HepG2 (cell line): ENCODE data around the gene ARCN1. TPM values are rescaled to one million over a fixed set of nuclear protein-coding genes. Genes with fewer than 3 reads are reported as not detected.

ENCODE experiments used
- ATAC-seq: fragments of 200-7000 bp; cut with Tn5 transposase; 3 replicates; pipeline ENCODE4 v1.9.1; 2020; ENCODE audit warnings: mild to moderate bottlenecking, moderate library complexity
- BruUV-seq: library from RNA; stranded (reverse); fragments of 400-500 nt; replicated peaks from 2 replicates; lab custom pipeline; 2021; lab: Mats Ljungman, UMichigan
- CTCF ChIA-PET: fragments of 300-600 bp; formaldehyde crosslinking; extraction: SDS; loops from one replicate; lab custom pipeline; 2021; ENCODE audit warnings: low total read pairs, inconsistent platforms, low intra/inter-chr PET ratio; lab: Yijun Ruan, JAX
- POLR2A ChIA-PET: fragments of 350-600 bp; sonication (Branson Sonifier 250); formaldehyde crosslinking; loops from one replicate; lab custom pipeline; 2020; ENCODE audit warnings: antibody characterized with exemption, inconsistent platforms; lab: Yijun Ruan, JAX
- DNase-seq: peaks from one replicate; pipeline ENCODE4 v3.0.0-alpha.2; 2015; ENCODE audit warnings: low spot score
- FAIRE-seq: peaks from 3 replicates; lab custom pipeline; 2011; peaks lifted over from hg19 to GRCh38; lab: Jason Lieb, UNC
- H2AFZ ChIP-seq: one replicate; pipeline ENCODE4 v1.6.1; 2011; ENCODE audit warnings: low read length, inconsistent platforms
- H3K27ac ChIP-seq: fragments of 300-600 bp; 3 replicates; pipeline ENCODE4 v1.8.0; 2011; ENCODE audit warnings: mixed run types, mild to moderate bottlenecking, mixed read lengths, low read length, inconsistent platforms; ENCODE audit not compliant: insufficient read depth; ENCODE audit errors: extremely low read length
- H3K27me3 ChIP-seq, 2 experiments: fragments of 200-600 bp in 1 of 2; 2 replicates in 1 of 2; 3 replicates in 1 of 2; pipeline versions ENCODE4 v1.6.0 to v1.8.0; 2011; ENCODE audit warnings: low read length in 2 of 2, mild to moderate bottlenecking in 2 of 2, moderate library complexity in 2 of 2, inconsistent platforms in 1 of 2; ENCODE audit not compliant: insufficient read depth in 2 of 2, control insufficient read depth in 1 of 2
- H3K36me3 ChIP-seq, 2 experiments: fragments of 200-600 bp in 1 of 2; replicated peaks in 1 of 2; 2 replicates in 1 of 2; 3 replicates in 1 of 2; pipeline versions ENCODE4 v1.5.1 to v1.8.0; 2011; ENCODE audit warnings: low read length in 2 of 2, inconsistent platforms in 1 of 2; ENCODE audit not compliant: insufficient read depth in 2 of 2, control insufficient read depth in 1 of 2
- H3K4me1 ChIP-seq: 2 replicates; pipeline ENCODE4 v1.5.1; 2012; ENCODE audit warnings: low read length, inconsistent platforms; ENCODE audit not compliant: insufficient read depth
- H3K4me2 ChIP-seq: 2 replicates; pipeline ENCODE4 v1.6.0; 2011; ENCODE audit warnings: low read depth, low read length, inconsistent platforms
- H3K4me3 ChIP-seq, 3 experiments: fragments of 200-600 bp in 1 of 3; sonication (generic), shearing (Covaris generic) in 1 of 3; replicated peaks in 1 of 3; 2 replicates each; pipeline ENCODE4 v1.5.1; 2011 to 2016; ENCODE audit warnings: low read length in 3 of 3, inconsistent platforms in 2 of 3, low read depth in 2 of 3, mild to moderate bottlenecking in 2 of 3, control low read depth in 1 of 3, mixed read lengths in 1 of 3; ENCODE audit not compliant: insufficient read depth in 1 of 3
- H3K79me2 ChIP-seq: one replicate; pipeline ENCODE4 v1.6.1; 2011; ENCODE audit warnings: low read length, inconsistent platforms; ENCODE audit not compliant: insufficient read depth
- H3K9ac ChIP-seq: 2 replicates; pipeline ENCODE4 v1.6.0; 2011; ENCODE audit warnings: mild to moderate bottlenecking, low read depth, low read length, inconsistent platforms; ENCODE audit not compliant: insufficient read depth
- H3K9me3 ChIP-seq: 2 replicates; pipeline ENCODE4 v1.5.1; 2012; ENCODE audit warnings: mild to moderate bottlenecking, low read length
- H4K20me1 ChIP-seq: 2 replicates; pipeline ENCODE4 v1.6.0; 2011; ENCODE audit warnings: inconsistent platforms, mild to moderate bottlenecking, low read length, moderate library complexity; ENCODE audit not compliant: insufficient read depth
- ATAD3A ChIP-seq: sonication (generic); formaldehyde crosslinking; IDR thresholded peaks from 2 replicates; pipeline ENCODE4 v1.4.0; 2020; ENCODE audit warnings: missing genetic modification reagents
- DPF2 ChIP-seq: sonication (generic); formaldehyde crosslinking; IDR thresholded peaks from 2 replicates; pipeline ENCODE4 v1.4.0; 2020; ENCODE audit warnings: mild to moderate bottlenecking, low read depth, missing genetic modification reagents, borderline replicate concordance
- KLF9 ChIP-seq: IDR thresholded peaks from 2 replicates; pipeline ENCODE4 v1.6.1; 2016; ENCODE audit warnings: low read depth
- PITX1 ChIP-seq: sonication (generic); formaldehyde crosslinking; IDR thresholded peaks from 2 replicates; pipeline ENCODE4 v1.5.1; 2020; ENCODE audit warnings: mild to moderate bottlenecking, missing genetic modification reagents
- RBM39 ChIP-seq: fragments of 200-400 bp; formaldehyde crosslinking; IDR thresholded peaks from one replicate; pipeline ENCODE4 v1.6.1; 2018; ENCODE audit warnings: antibody characterized with exemption, mild to moderate bottlenecking, low read depth, low read length; ENCODE audit not compliant: poor library complexity, severe bottlenecking
- REPIN1 ChIP-seq: sonication (generic); formaldehyde crosslinking; IDR thresholded peaks from 2 replicates; pipeline ENCODE4 v1.8.0; 2022; ENCODE audit warnings: missing genetic modification reagents, low read depth, mild to moderate bottlenecking, borderline replicate concordance
- ZFP90 ChIP-seq: sonication (generic); formaldehyde crosslinking; IDR thresholded peaks from 2 replicates; pipeline ENCODE4 v1.8.0; 2022; ENCODE audit warnings: missing genetic modification reagents, mild to moderate bottlenecking, inconsistent platforms, borderline replicate concordance
- ZMYM2 ChIP-seq: sonication (generic); formaldehyde crosslinking; IDR thresholded peaks from 2 replicates; pipeline ENCODE4 v1.8.0; 2022; ENCODE audit warnings: mild to moderate bottlenecking, missing genetic modification reagents
- ZNF230 ChIP-seq: sonication (generic); formaldehyde crosslinking; IDR thresholded peaks from 2 replicates; pipeline ENCODE4 v1.4.0; 2020; ENCODE audit warnings: mild to moderate bottlenecking, missing genetic modification reagents
- ZNF274 ChIP-seq: sonication (generic); formaldehyde crosslinking; IDR thresholded peaks from 2 replicates; pipeline ENCODE4 v1.5.1; 2020; ENCODE audit warnings: mild to moderate bottlenecking, missing genetic modification reagents
- ZNF549 ChIP-seq: sonication (generic); formaldehyde crosslinking; IDR thresholded peaks from 2 replicates; pipeline ENCODE4 v1.5.0; 2020; ENCODE audit warnings: missing genetic modification reagents
- WGBS: methylation state at CpG from one replicate; pipeline ENCODE4 v1.1.6; 2017; ENCODE audit warnings: low lambda C conversion rate; 5-methylcytosine and 5-hydroxymethylcytosine counted together
- in situ Hi-C: cut with HindIII; loops from 2 replicates; pipeline ENCODE4 v1.10.0; 2017; ENCODE audit warnings: low pct_unique_long_range_greater_than_20kb; ENCODE audit not compliant: extremely low pct_ligation_motif_present
- intact Hi-C: fragments of 100-400 bp; cut with micrococcal nuclease; formaldehyde crosslinking; loops from one replicate; pipeline ENCODE4 v1.10.0; 2022; ENCODE audit not compliant: unreplicated experiment
- polyA plus RNA-seq, 8 experiments: library from polyadenylated mRNA; depleted of rRNA in 3 of 8; stranded (reverse) in 7 of 8; unstranded in 1 of 8; fragments of >200 nt; fragmentation: Illumina TruSeq in 4 of 8; extraction: Trizol in 4 of 8; gene quantifications; 2 replicates each; pipeline versions ENCODE4 v1.2.1 to v1.2.3, GENCODE V29; 2011 to 2016; ENCODE audit warnings: low read depth in 4 of 8, missing spikeins in 1 of 8, mixed read lengths in 1 of 8; ENCODE audit not compliant: insufficient read depth in 1 of 8
- total RNA-seq, 5 experiments: library from RNA; depleted of rRNA; stranded (reverse); fragments of >200 nt; fragmentation: Illumina TruSeq; extraction: Trizol; gene quantifications; 2 replicates each; pipeline ENCODE4 v1.2.3, GENCODE V29; 2016; ENCODE audit warnings: low read depth in 1 of 5
- TF ChIP-seq, protein P1 (sequence below): sonication (generic); formaldehyde crosslinking; IDR thresholded peaks from 2 replicates; pipeline ENCODE4 v1.5.1; 2020; ENCODE audit warnings: mild to moderate bottlenecking, missing genetic modification reagents, moderate library complexity
- TF ChIP-seq, protein P2 (sequence below): sonication (generic); formaldehyde crosslinking; IDR thresholded peaks from 2 replicates; pipeline ENCODE4 v1.4.0; 2020; ENCODE audit warnings: missing genetic modification reagents, borderline replicate concordance
- TF ChIP-seq, protein P3 (sequence below): sonication (generic); formaldehyde crosslinking; IDR thresholded peaks from 2 replicates; pipeline ENCODE4 v1.8.0; 2022; ENCODE audit warnings: mild to moderate bottlenecking, missing genetic modification reagents; ENCODE audit not compliant: insufficient replicate concordance
- TF ChIP-seq, protein P4 (sequence below): sonication (generic); formaldehyde crosslinking; IDR thresholded peaks from 2 replicates; pipeline ENCODE4 v1.8.0; 2022; ENCODE audit warnings: missing genetic modification reagents, mild to moderate bottlenecking, moderate library complexity, borderline replicate concordance

Gene ARCN1
- total and polyA plus RNA-seq, 2 of the 13 experiments (the other 11 are each of a cell fraction or from before 2014, with no cell fraction given): 148 to 200 TPM

DNA sequence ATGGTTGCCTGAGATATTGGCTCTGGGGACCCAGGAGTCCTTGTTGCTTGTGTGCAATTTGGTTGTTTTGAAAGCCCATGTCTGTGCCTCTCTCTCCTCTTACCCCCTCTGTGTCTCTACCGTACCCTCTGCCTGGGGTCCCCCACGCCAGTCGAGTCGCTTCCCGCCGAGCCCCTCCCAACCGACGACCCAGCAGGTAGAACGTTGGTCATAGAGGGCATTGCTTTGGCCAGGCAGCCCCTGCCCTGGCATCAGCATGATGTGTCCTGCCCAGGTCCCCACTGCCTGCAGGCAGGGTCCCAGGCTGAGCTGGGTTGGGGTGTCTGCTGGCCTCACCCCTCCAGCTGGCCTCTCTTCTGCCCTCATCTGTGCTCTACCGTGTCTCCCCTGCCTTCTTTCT lies 72.3 kb downstream of the ARCN1 start (continued):
- TF ChIP-seq, protein P1, sequence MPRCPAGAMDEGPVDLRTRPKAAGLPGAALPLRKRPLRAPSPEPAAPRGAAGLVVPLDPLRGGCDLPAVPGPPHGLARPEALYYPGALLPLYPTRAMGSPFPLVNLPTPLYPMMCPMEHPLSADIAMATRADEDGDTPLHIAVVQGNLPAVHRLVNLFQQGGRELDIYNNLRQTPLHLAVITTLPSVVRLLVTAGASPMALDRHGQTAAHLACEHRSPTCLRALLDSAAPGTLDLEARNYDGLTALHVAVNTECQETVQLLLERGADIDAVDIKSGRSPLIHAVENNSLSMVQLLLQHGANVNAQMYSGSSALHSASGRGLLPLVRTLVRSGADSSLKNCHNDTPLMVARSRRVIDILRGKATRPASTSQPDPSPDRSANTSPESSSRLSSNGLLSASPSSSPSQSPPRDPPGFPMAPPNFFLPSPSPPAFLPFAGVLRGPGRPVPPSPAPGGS: no peak
- TF ChIP-seq KLF9: no peak
- TF ChIP-seq, protein P2, sequence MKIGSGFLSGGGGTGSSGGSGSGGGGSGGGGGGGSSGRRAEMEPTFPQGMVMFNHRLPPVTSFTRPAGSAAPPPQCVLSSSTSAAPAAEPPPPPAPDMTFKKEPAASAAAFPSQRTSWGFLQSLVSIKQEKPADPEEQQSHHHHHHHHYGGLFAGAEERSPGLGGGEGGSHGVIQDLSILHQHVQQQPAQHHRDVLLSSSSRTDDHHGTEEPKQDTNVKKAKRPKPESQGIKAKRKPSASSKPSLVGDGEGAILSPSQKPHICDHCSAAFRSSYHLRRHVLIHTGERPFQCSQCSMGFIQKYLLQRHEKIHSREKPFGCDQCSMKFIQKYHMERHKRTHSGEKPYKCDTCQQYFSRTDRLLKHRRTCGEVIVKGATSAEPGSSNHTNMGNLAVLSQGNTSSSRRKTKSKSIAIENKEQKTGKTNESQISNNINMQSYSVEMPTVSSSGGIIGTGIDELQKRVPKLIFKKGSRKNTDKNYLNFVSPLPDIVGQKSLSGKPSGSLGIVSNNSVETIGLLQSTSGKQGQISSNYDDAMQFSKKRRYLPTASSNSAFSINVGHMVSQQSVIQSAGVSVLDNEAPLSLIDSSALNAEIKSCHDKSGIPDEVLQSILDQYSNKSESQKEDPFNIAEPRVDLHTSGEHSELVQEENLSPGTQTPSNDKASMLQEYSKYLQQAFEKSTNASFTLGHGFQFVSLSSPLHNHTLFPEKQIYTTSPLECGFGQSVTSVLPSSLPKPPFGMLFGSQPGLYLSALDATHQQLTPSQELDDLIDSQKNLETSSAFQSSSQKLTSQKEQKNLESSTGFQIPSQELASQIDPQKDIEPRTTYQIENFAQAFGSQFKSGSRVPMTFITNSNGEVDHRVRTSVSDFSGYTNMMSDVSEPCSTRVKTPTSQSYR (CRISPR knock-in tag): no peak
- TF ChIP-seq ZNF274 (CRISPR knock-in tag): no peak
- TF ChIP-seq PITX1 (CRISPR knock-in tag): no peak
- TF ChIP-seq, all 625 proteins: peak for 0

DNA sequence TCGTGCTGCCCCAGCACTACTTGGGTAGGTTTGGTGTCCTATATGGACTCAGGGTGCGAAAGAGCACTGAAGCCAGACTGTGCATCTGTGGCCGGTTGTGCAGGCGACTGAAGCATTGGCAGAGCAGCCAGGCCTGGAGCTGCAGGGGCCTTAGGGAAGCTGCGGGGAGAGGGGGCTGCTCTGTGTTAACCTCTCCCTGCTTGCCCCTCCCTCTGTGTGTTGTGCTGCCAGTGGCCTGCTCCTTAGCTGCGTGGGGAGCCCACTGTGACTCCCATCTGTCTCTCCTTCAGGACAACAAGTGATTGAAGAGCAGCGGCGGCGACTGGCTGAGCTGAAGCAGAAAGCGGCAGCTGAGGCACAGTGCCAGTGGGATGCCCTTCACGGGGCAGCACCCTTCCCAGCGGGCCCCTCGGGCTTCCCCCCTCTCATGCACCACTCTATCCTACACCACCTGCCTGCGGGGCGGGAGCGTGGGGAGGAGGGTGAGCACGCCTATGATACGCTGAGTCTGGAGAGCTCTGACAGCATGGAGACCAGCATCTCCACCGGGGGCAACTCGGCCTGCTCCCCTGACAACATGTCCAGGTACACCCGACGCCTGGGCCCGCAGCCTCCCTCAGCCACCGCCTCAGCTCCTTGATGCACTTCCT lies 73.0 kb downstream of the ARCN1 start:
- CTCF ChIA-PET: no interaction called here
- Histone ChIP-seq H3K27ac (no peak overlapping the region), H3K79me2 (no peaks in the 10 kb centered on the region), H3K4me3 (no peak overlapping the region), H3K27me3 (no peaks in the 10 kb centered on the region), H4K20me1 (no peaks in the 10 kb centered on the region), H2AFZ (no peak overlapping the region), H3K4me1 (peaks cover 19% of the 10 kb centered on the region), H3K36me3 (peaks cover 15 to 42% of the 10 kb centered on the region in 2 experiments; a peak in 4 of 5 replicates), H3K9me3 (no peaks in the 10 kb centered on the region), H3K4me2 (no peak overlapping the region), H3K9ac (no peak overlapping the region)
- no peak for ATAC-seq
- 96% methylated on average over 11 of the region's 24 CpGs for WGBS
- BruUV-seq: no TSS peak
- intact Hi-C loops: no loop called here
- no peak for DNase-seq
- POLR2A ChIA-PET: interaction anchor here (0.7 to 1.4 kb wide), 2 partner anchors 14 to 146 kb away, joined by 3 to 4 read pairs; partner anchors contain the start of gene DDX6
- in situ Hi-C loops: no loop called here
- FAIRE-seq: no peak
- TF ChIP-seq, protein P3, sequence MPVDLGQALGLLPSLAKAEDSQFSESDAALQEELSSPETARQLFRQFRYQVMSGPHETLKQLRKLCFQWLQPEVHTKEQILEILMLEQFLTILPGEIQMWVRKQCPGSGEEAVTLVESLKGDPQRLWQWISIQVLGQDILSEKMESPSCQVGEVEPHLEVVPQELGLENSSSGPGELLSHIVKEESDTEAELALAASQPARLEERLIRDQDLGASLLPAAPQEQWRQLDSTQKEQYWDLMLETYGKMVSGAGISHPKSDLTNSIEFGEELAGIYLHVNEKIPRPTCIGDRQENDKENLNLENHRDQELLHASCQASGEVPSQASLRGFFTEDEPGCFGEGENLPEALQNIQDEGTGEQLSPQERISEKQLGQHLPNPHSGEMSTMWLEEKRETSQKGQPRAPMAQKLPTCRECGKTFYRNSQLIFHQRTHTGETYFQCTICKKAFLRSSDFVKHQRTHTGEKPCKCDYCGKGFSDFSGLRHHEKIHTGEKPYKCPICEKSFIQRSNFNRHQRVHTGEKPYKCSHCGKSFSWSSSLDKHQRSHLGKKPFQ (CRISPR knock-in tag): no peak
- TF ChIP-seq ZMYM2 (CRISPR knock-in tag): no peak
- no peak for TF ChIP-seq DPF2
- TF ChIP-seq, protein P4, sequence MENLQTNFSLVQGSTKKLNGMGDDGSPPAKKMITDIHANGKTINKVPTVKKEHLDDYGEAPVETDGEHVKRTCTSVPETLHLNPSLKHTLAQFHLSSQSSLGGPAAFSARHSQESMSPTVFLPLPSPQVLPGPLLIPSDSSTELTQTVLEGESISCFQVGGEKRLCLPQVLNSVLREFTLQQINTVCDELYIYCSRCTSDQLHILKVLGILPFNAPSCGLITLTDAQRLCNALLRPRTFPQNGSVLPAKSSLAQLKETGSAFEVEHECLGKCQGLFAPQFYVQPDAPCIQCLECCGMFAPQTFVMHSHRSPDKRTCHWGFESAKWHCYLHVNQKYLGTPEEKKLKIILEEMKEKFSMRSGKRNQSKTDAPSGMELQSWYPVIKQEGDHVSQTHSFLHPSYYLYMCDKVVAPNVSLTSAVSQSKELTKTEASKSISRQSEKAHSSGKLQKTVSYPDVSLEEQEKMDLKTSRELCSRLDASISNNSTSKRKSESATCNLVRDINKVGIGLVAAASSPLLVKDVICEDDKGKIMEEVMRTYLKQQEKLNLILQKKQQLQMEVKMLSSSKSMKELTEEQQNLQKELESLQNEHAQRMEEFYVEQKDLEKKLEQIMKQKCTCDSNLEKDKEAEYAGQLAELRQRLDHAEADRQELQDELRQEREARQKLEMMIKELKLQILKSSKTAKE: no peak
- TF ChIP-seq ZNF230 (CRISPR knock-in tag): no peak
- TF ChIP-seq REPIN1 (CRISPR knock-in tag): no peak
- no peak for TF ChIP-seq ZNF549 (CRISPR knock-in tag)
- no peak for TF ChIP-seq RBM39
- TF ChIP-seq ATAD3A: no peak
- no peak for TF ChIP-seq ZFP90 (CRISPR knock-in tag)
